Thyroid gland (tissue), 4 donors: ENCODE results near the gene UBASH3A. TPM values are rescaled to one million over a fixed set of nuclear protein-coding genes. Genes with fewer than 3 reads are reported as not detected.
"Not testable (repeated sequence)": the region's sequence is repeated elsewhere in the genome, so short reads cannot be mapped to it uniquely, and the experiment has no call there.

Experiments used
- DNase-seq, 2 donors: peaks; one replicate each; pipeline ENCODE4 v3.0.0-alpha.2; 2019
- H3K27ac ChIP-seq, 3 donors: fragments of 200-600 bp; sonication (generic); 1 replicate in 2 of 3; 2 replicates in 1 of 3; pipeline ENCODE4 v1.5.1; 2016 to 2019; ENCODE audit warnings: mild to moderate bottlenecking in 1 of 3, moderate library complexity in 1 of 3
- H3K27me3 ChIP-seq: fragments of 200-600 bp; sonication (generic); one replicate; pipeline ENCODE4 v1.5.1; 2019
- H3K36me3 ChIP-seq, 2 donors: fragments of 200-600 bp; sonication (generic); one replicate each; pipeline ENCODE4 v1.5.1; 2016 to 2019
- H3K4me1 ChIP-seq, 2 donors: fragments of 200-600 bp; sonication (generic); one replicate each; pipeline ENCODE4 v1.5.1; 2017 to 2019
- H3K4me3 ChIP-seq, 3 donors: fragments of 200-600 bp; sonication (generic); replicated peaks in 1 of 3; 1 replicate in 2 of 3; 2 replicates in 1 of 3; pipeline ENCODE4 v1.5.1; 2016; ENCODE audit warnings: mild to moderate bottlenecking in 1 of 3
- H3K9me3 ChIP-seq: fragments of 200-600 bp; sonication (generic); one replicate; pipeline ENCODE4 v1.5.1; 2017
- POLR2A ChIP-seq, 2 donors: fragments of 450-650 bp; IDR thresholded peaks; one replicate each; pipeline ENCODE4 v1.6.1; 2017; ENCODE audit warnings: antibody characterized with exemption in 2 of 2, mild to moderate bottlenecking in 2 of 2, moderate library complexity in 1 of 2
- WGBS, 2 donors: methylation state at CpG; one replicate each; pipeline ENCODE4 v1.1.5; 2017; 5-methylcytosine and 5-hydroxymethylcytosine counted together
- intact Hi-C: fragments of 100-400 bp; cut with DNase I; formaldehyde crosslinking; loops from one replicate; pipeline ENCODE4 v1.15.1; 2023
- total RNA-seq, 4 donors: library from RNA; depleted of rRNA; stranded (reverse); fragments of >200 nt; gene quantifications; one replicate each; pipeline ENCODE4 v1.2.3, GENCODE V29; 2016
- TF ChIP-seq, protein P1 (sequence below), 6 experiments: fragments of 200-600 bp in 3 of 6; fragments of 450-650 bp in 3 of 6; sonication (generic) in 3 of 6; IDR thresholded peaks; one replicate each; pipeline ENCODE4 v1.5.1; 2016 to 2019; ENCODE audit warnings: antibody characterized with exemption in 6 of 6, mild to moderate bottlenecking in 2 of 6, inconsistent platforms in 1 of 6, moderate library complexity in 1 of 6

Gene UBASH3A
- total RNA-seq, 4 donors from 2014 or later: 0.54 to 1.3 (median 0.81) TPM; not detected in 1

DNA sequence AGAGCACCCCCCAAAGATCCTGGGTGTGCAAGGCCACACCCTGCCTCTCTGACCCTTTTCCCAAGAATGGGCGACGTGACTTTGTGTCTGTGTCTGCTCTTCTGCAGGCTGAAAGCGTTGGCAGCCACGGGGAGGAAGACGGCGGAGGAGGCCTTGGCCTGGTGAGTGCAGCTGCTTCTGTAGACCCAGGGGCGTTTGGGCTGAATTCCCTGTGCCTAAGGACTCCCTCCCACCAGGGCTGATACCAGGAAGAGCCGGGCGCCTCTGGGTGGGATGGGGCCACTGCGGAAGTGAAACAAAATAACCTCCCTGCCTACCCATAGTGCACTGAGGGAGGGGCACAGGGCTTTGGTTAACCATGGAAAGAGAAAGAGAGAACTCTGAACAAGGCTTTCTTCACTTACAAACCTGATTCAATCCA, 2.5 kb downstream of the UBASH3A start:
- WGBS, 2 donors: 72 to 91% methylated on average over 10 of the region's 10 CpGs
- DNase-seq: no peak
- Histone ChIP-seq H3K36me3 (no peaks in the 10 kb centered on the region), H3K4me3 (no peak overlapping the region), H3K9me3 (no peaks in the 10 kb centered on the region), H3K27ac (no peak overlapping the region), H3K4me1 (no peaks in the 10 kb centered on the region), H3K27me3 (no peaks in the 10 kb centered on the region)
- intact Hi-C loops: no loop called here
- TF ChIP-seq, protein P1, sequence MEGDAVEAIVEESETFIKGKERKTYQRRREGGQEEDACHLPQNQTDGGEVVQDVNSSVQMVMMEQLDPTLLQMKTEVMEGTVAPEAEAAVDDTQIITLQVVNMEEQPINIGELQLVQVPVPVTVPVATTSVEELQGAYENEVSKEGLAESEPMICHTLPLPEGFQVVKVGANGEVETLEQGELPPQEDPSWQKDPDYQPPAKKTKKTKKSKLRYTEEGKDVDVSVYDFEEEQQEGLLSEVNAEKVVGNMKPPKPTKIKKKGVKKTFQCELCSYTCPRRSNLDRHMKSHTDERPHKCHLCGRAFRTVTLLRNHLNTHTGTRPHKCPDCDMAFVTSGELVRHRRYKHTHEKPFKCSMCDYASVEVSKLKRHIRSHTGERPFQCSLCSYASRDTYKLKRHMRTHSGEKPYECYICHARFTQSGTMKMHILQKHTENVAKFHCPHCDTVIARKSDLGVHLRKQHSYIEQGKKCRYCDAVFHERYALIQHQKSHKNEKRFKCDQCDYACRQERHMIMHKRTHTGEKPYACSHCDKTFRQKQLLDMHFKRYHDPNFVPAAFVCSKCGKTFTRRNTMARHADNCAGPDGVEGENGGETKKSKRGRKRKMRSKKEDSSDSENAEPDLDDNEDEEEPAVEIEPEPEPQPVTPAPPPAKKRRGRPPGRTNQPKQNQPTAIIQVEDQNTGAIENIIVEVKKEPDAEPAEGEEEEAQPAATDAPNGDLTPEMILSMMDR (IDR thresholded peaks at IDR 0.05): no peak
- no peak for TF ChIP-seq POLR2A (IDR thresholded peaks at IDR 0.05)

DNA sequence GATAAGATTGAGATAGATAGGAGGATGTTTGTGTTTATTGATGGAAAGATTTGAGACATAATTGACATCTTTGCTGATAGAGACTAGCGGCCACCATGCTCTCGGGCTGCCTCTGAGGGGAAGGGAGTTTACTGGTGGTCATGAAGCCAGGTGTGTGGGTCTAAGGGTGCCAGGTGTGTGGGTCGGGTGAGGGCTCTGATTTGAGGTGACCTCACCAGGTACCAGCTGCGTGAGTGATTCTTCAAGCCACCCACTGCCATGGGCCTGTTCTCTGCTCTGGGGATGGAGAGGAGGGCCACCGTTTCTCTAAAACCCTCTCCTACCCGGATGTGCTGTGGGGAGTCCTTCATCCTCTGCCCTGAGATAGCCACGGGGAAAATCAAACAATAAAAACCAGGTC, 3.2 kb downstream of the UBASH3A start:
- peaks cover 0 to 4% of the 10 kb centered on the region in 2 donors for H3K4me1 ChIP-seq
- no peaks in the 10 kb centered on the region for H3K9me3 ChIP-seq
- no peak for DNase-seq
- H3K27ac ChIP-seq: no peak overlapping the region
- WGBS, 2 donors: 86 to 87% methylated on average over 7 of the region's 7 CpGs
- no peak overlapping the region for H3K4me3 ChIP-seq
- intact Hi-C loops: no loop called here
- H3K27me3 ChIP-seq: no peaks in the 10 kb centered on the region
- TF ChIP-seq, protein P1 (IDR thresholded peaks at IDR 0.05): no peak
- no peak for TF ChIP-seq POLR2A (IDR thresholded peaks at IDR 0.05)
- H3K36me3 ChIP-seq: no peaks in the 10 kb centered on the region

DNA sequence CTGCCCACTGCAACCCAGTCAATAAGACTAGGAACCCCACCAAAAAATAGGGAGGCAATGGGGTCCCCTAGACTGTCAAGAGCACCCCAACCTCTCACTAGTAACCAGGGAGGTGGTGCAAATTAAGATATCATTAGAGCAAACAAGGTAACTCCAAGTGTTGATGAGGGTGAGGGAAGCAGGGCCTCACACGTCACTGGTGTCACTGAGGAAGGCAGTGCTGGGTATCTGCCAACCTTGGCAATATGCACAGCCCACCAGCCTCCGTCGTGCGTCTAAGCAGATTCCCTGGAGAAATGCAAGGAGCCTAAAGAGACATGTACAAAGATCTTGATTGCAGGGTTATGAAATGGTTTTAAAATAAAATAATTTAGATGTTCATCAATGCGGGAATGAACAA, 3.8 kb downstream of the UBASH3A start:
- Histone ChIP-seq H3K4me3 (no peak overlapping the region), H3K4me1 (peaks cover 0 to 5% of the 10 kb centered on the region in 2 donors), H3K9me3 (no peaks in the 10 kb centered on the region), H3K27ac (no peak overlapping the region), H3K27me3 (no peaks in the 10 kb centered on the region), H3K36me3 (no peaks in the 10 kb centered on the region)
- 84 to 88% methylated on average over 5 of the region's 5 CpGs for WGBS, 2 donors
- intact Hi-C loops: no loop called here
- no peak for TF ChIP-seq POLR2A (IDR thresholded peaks at IDR 0.05)
- TF ChIP-seq, protein P1 (IDR thresholded peaks at IDR 0.05): no peak
- DNase-seq: no peak

DNA sequence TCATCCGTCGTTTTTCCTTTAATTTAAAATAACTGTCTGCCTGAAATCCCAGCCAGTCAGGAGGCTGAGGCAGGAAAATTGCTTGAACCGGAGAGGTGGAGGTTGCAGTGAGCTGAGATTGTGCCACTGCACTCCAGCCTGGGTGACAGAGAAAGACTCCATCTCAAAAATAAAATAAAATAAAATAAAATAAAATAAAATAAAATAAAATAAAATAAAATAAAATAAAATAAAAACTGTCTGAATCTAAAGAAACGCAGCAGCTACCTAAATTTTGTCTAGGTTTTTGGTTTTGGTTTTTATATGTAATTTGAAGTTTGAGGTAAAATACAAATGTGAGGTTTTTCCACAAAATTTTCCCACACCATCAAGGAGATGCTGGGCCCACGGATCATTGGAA, 5.0 kb downstream of the UBASH3A start:
- H3K36me3 ChIP-seq, H3K27ac ChIP-seq, H3K9me3 ChIP-seq, intact Hi-C loops, DNase-seq, H3K4me1 ChIP-seq, H3K27me3 ChIP-seq, H3K4me3 ChIP-seq: not testable (repeated sequence)
- WGBS, 2 donors: 88 to 89% methylated on average over 5 of the region's 5 CpGs

DNA sequence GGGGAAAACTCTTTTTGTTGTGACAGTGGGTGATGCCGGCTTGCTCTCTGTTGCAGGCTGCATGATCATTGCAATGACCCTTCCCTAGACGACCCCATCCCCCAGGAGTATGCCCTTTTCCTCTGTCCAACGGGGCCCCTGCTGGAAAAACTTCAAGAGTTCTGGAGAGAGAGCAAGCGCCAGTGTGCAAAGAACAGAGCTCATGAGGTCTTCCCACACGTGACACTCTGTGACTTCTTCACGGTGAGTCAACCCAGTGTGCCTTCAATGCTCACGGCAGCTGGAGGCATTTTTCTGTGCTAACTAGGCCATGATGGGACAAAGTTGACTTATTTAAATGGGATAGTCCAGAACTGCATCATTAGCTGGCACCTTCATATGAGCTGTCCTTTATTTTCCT, 5.7 kb downstream of the UBASH3A start:
- DNase-seq: no peak
- intact Hi-C loops: no loop called here
- H3K9me3 ChIP-seq: no peaks in the 10 kb centered on the region
- peaks cover 0 to 5% of the 10 kb centered on the region in 2 donors for H3K4me1 ChIP-seq
- H3K27me3 ChIP-seq: no peaks in the 10 kb centered on the region
- 80 to 85% methylated on average over 7 of the region's 7 CpGs for WGBS, 2 donors
- H3K4me3 ChIP-seq: no peak overlapping the region
- H3K36me3 ChIP-seq: no peaks in the 10 kb centered on the region
- TF ChIP-seq POLR2A (IDR thresholded peaks at IDR 0.05): no peak
- TF ChIP-seq, protein P1 (IDR thresholded peaks at IDR 0.05): no peak
- H3K27ac ChIP-seq: no peak overlapping the region
